HG03575 (cell line): ENCODE data around the gene KCNQ4.

Source experiments
- ATAC-seq: cut with Tn5 transposase; IDR thresholded peaks from one replicate; pipeline ENCODE4 v1.9.1; 2021; ENCODE audit not compliant: unreplicated experiment, insufficient number of reproducible peaks, low FRiP score; ENCODE audit errors: extremely low read depth

KCNQ4 gene

GRCh38 chr1:40753142-40753882 is 30.3 kb upstream of the KCNQ4 start:
- ATAC-seq = no peak

DNA sequence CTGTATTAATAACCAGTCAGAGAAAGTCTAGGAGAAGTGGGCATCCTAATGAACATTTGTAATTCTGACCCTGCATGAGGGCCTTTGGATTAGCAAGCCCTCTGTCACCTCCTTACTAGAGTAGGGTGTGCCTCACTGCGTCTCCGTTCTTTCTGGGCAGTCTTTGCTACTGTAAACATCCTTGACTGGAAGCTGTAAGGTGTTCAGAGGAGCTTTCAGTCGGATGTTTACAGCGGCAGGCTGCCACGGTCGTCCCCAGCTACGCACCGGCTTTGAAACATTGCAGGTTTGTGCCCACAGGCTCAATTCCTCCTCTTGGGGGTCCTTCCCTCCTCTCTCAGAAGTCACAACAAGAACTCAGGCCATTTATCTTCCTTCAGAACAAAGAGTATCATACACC is 29.4 kb upstream of the KCNQ4 start:
- no peak for ATAC-seq

- no peak for ATAC-seq
Measured at GRCh38 chr1:40755067-40755466, 28.5 kb upstream of the KCNQ4 start.

- no peak for ATAC-seq
Measured at GRCh38 chr1:40756523-40756922, 27.1 kb upstream of the KCNQ4 start.

GRCh38 chr1:40757084-40757483 is 26.5 kb upstream of the KCNQ4 start:
- no peak for ATAC-seq

DNA sequence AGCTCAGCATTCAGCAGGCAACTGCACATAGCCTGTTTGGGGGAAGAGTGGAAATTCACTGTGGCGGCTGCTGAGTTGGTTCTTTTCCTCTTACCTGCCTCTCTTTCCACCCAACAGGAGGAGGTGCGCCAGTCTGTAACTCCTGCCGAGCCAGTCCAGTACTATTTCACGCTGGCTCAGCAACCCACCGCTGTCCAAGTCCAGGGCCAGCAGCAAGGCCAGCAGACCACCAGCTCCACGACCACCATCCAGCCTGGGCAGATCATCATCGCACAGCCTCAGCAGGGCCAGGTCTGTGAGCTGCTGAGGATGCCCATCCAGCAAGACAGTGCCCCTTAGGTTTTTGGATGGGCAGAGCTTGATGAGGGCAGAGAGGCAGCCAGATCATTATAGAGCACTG is 25.6 kb upstream of the KCNQ4 start:
- ATAC-seq = no peak

DNA sequence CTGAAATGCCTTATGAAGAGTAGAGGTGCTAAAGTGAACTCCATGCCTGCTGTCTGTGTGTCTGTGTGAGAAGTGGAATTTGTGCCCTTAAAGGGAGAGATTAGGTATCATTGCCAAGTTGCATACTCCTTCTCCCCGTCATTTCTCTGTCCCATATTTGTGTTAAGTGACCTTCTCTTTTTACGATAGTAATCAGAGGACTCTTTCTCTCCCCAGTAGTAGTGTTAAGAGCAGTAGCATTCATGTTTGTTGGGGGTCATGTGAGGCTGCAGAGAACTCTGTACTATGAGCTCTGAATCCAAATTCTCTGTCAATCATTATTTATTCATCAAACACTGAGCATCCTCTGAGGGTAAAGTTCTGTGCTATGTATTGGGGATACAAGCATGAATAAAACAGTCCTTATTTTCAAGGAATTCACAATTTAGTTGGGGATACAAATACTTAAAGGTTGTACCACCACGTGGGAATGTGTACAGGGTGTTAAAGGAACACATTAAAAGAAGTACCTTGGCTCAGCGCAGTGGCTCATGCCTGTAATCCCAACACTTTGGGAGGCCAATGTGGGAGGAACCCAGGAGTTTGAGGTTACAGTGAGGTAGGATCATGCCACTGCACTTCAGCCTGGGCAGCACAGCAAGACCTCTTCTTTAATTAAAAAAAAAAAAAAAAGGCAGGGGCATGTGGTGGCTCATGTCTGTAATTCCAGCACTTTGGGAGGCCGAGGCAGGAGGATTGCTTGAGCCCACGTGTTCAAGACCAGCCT is 24.8 kb upstream of the KCNQ4 start:
- ATAC-seq = no peak

- ATAC-seq = no peak
Measured at GRCh38 chr1:40760984-40761383, 22.6 kb upstream of the KCNQ4 start.

GRCh38 chr1:40762144-40762923 is 21.3 kb upstream of the KCNQ4 start:
- ATAC-seq = no peak

- no peak for ATAC-seq
Measured at GRCh38 chr1:40763742-40764532, 19.6 kb upstream of the KCNQ4 start.

DNA sequence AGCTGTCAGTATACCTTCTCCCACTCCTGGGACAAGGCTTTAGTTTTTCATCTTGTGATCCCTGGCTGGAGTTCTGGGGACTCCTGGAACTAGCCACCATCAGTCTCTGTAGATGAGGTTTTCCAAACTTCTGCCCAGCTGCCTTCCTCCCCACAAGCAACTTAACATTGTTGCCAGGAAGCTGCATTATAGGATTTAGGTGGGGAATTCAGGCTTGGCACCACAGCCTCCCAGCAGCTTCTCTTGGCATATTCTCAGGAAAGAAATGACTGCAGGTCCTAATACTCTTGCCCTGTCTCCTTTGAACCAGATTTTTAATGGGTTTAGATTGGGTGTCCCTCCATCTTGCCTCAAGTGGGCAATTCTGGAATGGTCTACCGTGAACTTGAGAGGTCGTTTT is 18.6 kb upstream of the KCNQ4 start:
- no peak for ATAC-seq

DNA sequence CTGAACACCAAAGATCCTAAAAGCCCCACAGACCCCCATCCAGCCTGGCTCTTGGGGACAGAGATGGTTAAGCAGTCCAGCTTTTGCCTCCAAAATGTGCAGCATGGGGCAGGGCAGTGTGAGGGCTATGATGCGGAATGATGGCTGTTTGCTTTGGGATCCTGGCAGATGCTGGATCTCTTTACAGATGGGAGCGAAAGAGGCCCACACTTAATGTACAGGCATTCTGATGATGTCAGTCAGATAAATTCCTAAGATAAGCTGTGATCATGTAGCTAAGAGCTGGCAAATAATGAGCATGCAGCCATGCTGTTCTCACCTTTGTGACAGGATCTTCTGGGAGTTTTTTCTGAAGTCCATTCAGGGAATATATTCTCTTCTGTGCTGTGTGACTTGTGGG is 17.6 kb upstream of the KCNQ4 start:
- ATAC-seq = no peak

DNA sequence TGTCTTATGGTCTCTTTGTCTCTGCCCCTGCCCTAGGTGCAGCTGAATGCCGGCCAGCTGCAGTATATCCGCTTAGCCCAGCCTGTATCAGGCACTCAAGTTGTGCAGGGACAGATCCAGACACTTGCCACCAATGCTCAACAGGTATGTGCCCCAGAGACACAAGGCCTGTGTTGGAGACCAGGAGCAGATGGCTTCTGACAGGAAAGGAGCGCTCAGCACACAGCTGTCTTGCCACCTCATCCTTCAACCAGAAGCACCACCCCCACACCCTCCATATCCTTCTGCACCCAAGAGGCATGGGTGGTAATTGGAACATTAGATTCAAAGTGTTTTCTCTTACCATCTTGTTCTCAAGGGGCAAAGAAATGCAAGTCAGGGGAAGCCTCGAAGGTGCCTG is 17.0 kb upstream of the KCNQ4 start:
- ATAC-seq = no peak

GRCh38 chr1:40768146-40768990 is 15.2 kb upstream of the KCNQ4 start:
- ATAC-seq = no peak

DNA sequence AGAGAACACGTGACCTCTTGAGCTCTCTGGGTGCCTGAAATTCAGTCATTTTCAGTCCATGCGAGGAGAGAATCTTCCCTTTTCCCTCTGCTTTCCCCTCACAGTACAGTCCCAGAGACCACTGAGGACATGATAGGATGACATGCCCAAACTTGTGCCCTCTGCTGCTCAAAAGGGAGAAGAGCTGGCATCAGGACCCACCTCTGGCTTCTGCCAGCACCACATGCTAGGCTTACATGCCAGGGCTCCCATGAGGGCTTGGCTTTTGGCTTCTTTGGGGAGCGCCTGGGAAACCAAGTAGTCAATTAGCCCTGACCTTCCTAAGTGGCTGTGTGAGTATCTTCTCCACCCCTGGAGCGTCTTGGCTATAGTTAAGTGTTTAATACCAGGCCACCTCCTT is 13.8 kb upstream of the KCNQ4 start:
- ATAC-seq = no peak

GRCh38 chr1:40770296-40771070 is 13.1 kb upstream of the KCNQ4 start:
- ATAC-seq = no peak

DNA sequence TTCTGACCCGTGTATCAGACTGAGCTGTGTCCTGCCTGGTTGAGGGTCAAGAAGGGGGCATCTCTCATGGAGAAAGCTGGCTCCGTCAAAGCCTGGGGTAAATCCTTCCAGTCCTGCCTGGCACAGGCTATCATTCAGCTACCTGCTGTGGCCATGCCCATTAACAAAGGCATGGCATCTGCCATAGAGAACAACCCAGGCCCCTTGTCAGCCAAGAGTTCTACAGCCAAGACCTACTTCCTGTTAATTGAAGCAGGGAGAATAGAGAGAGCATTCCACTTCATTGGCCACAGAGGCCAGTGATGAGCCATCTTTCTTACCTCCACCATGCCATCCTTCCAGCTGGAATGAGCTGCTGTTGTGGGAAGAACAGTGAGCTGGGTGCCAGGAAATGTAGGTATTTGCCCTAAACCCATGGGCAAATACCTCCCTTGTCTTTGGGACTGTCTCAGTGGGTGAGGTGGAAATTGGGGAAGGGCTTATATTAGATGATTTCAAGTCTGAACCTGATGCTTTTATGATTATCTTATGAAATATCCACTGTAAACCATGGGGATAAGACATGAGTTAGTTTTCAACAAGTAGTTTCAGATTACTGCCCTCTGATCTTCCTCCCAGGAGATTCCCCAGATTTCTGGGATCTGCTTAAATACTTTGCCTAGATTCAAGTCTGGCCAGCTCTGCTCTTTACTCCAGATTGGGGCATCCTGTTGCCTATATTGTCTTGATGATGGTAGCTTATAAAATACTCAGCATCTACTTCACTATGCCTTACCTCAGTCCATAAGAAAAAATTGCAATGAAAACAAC is 11.2 kb upstream of the KCNQ4 start:
- ATAC-seq = no peak
